GM12878 (cell line): ENCODE data around the gene INIP. TPM values are rescaled to one million over a fixed set of nuclear protein-coding genes. Genes with fewer than 3 reads are reported as not detected.

Experiments used
- ATAC-seq: fragments of 200-7000 bp; cut with Tn5 transposase; 3 replicates; pipeline ENCODE4 v1.9.1; 2020; ENCODE audit warnings: mild to moderate bottlenecking, moderate library complexity
- BruUV-seq: library from RNA; stranded (reverse); fragments of 400-500 nt; replicated peaks from 2 replicates; lab custom pipeline; 2021; lab: Mats Ljungman, UMichigan
- CTCF ChIA-PET: fragments of 300-600 bp; sonication (Branson Sonifier 250); formaldehyde crosslinking; extraction: SDS; loops from one replicate; lab custom pipeline; 2021; ENCODE audit warnings: inconsistent platforms; lab: Yijun Ruan, JAX
- POLR2A ChIA-PET: fragments of 350-600 bp; formaldehyde crosslinking; extraction: SDS; loops from one replicate; lab custom pipeline; 2021; ENCODE audit warnings: inconsistent platforms; lab: Charles Lee
- RAD21 ChIA-PET: fragments of 300-600 bp; sonication (Branson Sonifier 250); formaldehyde crosslinking; loops from one replicate; lab custom pipeline; 2023; ENCODE audit warnings: antibody characterized with exemption; ENCODE audit not compliant: unreplicated experiment; lab: Charles Lee
- SMC1A ChIA-PET: fragments of 300-600 bp; sonication (Branson Sonifier 250); formaldehyde crosslinking; loops from one replicate; lab custom pipeline; 2023; ENCODE audit not compliant: unreplicated experiment, uncharacterized antibody; lab: Charles Lee
- DNase-seq: peaks from one replicate; pipeline ENCODE4 v3.0.0-alpha.2; 2011; ENCODE audit warnings: low read depth, low spot score
- FAIRE-seq: peaks from 3 replicates; lab custom pipeline; 2011; peaks lifted over from hg19 to GRCh38; lab: Jason Lieb, UNC
- H2AFZ ChIP-seq: 2 replicates; pipeline ENCODE4 v1.6.0; 2011; ENCODE audit warnings: low read depth, low read length, control low read depth; ENCODE audit not compliant: control insufficient read depth
- H3K27ac ChIP-seq: 2 replicates; pipeline ENCODE4 v1.5.1; 2011; ENCODE audit warnings: control low read depth; ENCODE audit not compliant: control insufficient read depth, insufficient read depth
- H3K27me3 ChIP-seq, 2 experiments: replicated peaks in 1 of 2; 2 replicates each; pipeline versions ENCODE4 v1.6.0 to v1.6.1; 2011; ENCODE audit warnings: low read length in 1 of 2; ENCODE audit not compliant: control insufficient read depth in 2 of 2, insufficient read depth in 2 of 2
- H3K36me3 ChIP-seq, 2 experiments: 2 replicates each; pipeline ENCODE4 v1.5.1; 2011; ENCODE audit warnings: low read length in 1 of 2; ENCODE audit not compliant: control insufficient read depth in 2 of 2, insufficient read depth in 2 of 2
- H3K4me1 ChIP-seq: 2 replicates; pipeline ENCODE4 v1.6.1; 2011; ENCODE audit warnings: mild to moderate bottlenecking, low read length, moderate library complexity, mixed read lengths; ENCODE audit not compliant: control insufficient read depth, insufficient read depth
- H3K4me2 ChIP-seq: 2 replicates; pipeline ENCODE4 v1.6.0; 2011; ENCODE audit warnings: control low read depth; ENCODE audit not compliant: control insufficient read depth, insufficient read depth
- H3K4me3 ChIP-seq: fragments of 200-600 bp; sonication (generic); 2 replicates; pipeline ENCODE4 v1.5.1; 2016
- H3K79me2 ChIP-seq: 2 replicates; pipeline ENCODE4 v1.6.0; 2011; ENCODE audit warnings: low read length; ENCODE audit not compliant: control insufficient read depth, insufficient read depth
- H3K9ac ChIP-seq: 2 replicates; pipeline ENCODE4 v1.8.0; 2011; ENCODE audit warnings: low read length, control low read depth, mixed read lengths; ENCODE audit not compliant: control insufficient read depth, insufficient read depth
- H3K9me3 ChIP-seq: replicated peaks from 3 replicates; pipeline ENCODE4 v1.5.1; 2011; ENCODE audit warnings: mild to moderate bottlenecking, low read length; ENCODE audit not compliant: control insufficient read depth, insufficient read depth
- H4K20me1 ChIP-seq: 2 replicates; pipeline ENCODE4 v1.6.0; 2011; ENCODE audit not compliant: control insufficient read depth, insufficient read depth
- ASH2L ChIP-seq: fragments of 300-600, 200-600 bp; sonication (generic); IDR thresholded peaks from 2 replicates; pipeline ENCODE4 v1.6.1; 2017; ENCODE audit warnings: low read depth, mild to moderate bottlenecking, borderline replicate concordance
- BHLHE40 ChIP-seq, 2 experiments: fragments of 450-650 bp in 1 of 2; IDR thresholded peaks; 2 replicates each; pipeline ENCODE4 v1.6.1; 2011 to 2017; ENCODE audit warnings: low read depth in 2 of 2, borderline replicate concordance in 1 of 2, improper control_type of control experiment in 1 of 2, low read length in 1 of 2, mild to moderate bottlenecking in 1 of 2
- CHD2 ChIP-seq: IDR thresholded peaks from 2 replicates; pipeline ENCODE4 v1.6.1; 2011; ENCODE audit warnings: low read depth, low read length, improper control_type of control experiment, borderline replicate concordance
- DPF2 ChIP-seq: fragments of 450-650 bp; IDR thresholded peaks from 2 replicates; pipeline ENCODE4 v1.6.1; 2017; ENCODE audit warnings: mild to moderate bottlenecking
- LARP7 ChIP-seq: fragments of 450-650 bp; IDR thresholded peaks from 2 replicates; pipeline ENCODE4 v1.6.1; 2017; ENCODE audit warnings: mild to moderate bottlenecking
- MAX ChIP-seq: IDR thresholded peaks from 2 replicates; pipeline ENCODE4 v1.6.1; 2012; ENCODE audit warnings: low read depth, low read length, improper control_type of control experiment
- NKRF ChIP-seq: fragments of 450-650 bp; conservative IDR thresholded peaks from 2 replicates; pipeline ENCODE4 v1.6.1; 2017; ENCODE audit warnings: mild to moderate bottlenecking, moderate library complexity
- NR2C1 ChIP-seq: fragments of 450-650 bp; IDR thresholded peaks from 2 replicates; pipeline ENCODE4 v1.6.1; 2017; ENCODE audit warnings: antibody characterized with exemption, mild to moderate bottlenecking, moderate library complexity
- RAD51 ChIP-seq: fragments of 450-650 bp; IDR thresholded peaks from 2 replicates; pipeline ENCODE4 v1.6.1; 2016; ENCODE audit warnings: moderate library complexity, mild to moderate bottlenecking, inconsistent platforms
- SIN3A ChIP-seq: IDR thresholded peaks from 2 replicates; pipeline ENCODE4 v1.6.1; 2012; ENCODE audit warnings: low read depth, low read length, improper control_type of control experiment
- STAT1 ChIP-seq: fragments of 450-650 bp; conservative IDR thresholded peaks from 2 replicates; pipeline ENCODE4 v1.6.1; 2014; ENCODE audit warnings: antibody characterized with exemption, mild to moderate bottlenecking
- SUPT20H ChIP-seq: IDR thresholded peaks from 2 replicates; pipeline ENCODE4 v1.6.1; 2011; ENCODE audit warnings: low read depth, mild to moderate bottlenecking, low read length, moderate library complexity, borderline replicate concordance; ENCODE audit not compliant: control insufficient read depth
- TAF1 ChIP-seq: IDR thresholded peaks from 2 replicates; pipeline ENCODE4 v1.6.1; 2011; ENCODE audit warnings: mild to moderate bottlenecking, low read depth, low read length, borderline replicate concordance
- ZNF217 ChIP-seq: fragments of 450-650 bp; IDR thresholded peaks from 2 replicates; pipeline ENCODE4 v1.6.1; 2017; ENCODE audit warnings: antibody characterized with exemption, mild to moderate bottlenecking
- WGBS: methylation state at CpG from one replicate; pipeline ENCODE4 v1.1.6; 2016; ENCODE audit warnings: low lambda C conversion rate; ENCODE audit not compliant: insufficient replicate concordance, insufficient coverage; ENCODE audit errors: missing lambda C conversion rate; 5-methylcytosine and 5-hydroxymethylcytosine counted together
- in situ Hi-C: fragments of 300-500 bp; cut with MboI; formaldehyde crosslinking; loops from 9 replicates; pipeline ENCODE4 v1.14.3; 2018; ENCODE audit warnings: mixed read lengths
- intact Hi-C: fragments of 100-400 bp; cut with micrococcal nuclease; formaldehyde crosslinking; loops from one replicate; pipeline ENCODE4 v1.14.2; 2022; ENCODE audit not compliant: unreplicated experiment
- polyA plus RNA-seq, 11 experiments: library from polyadenylated mRNA; depleted of rRNA in 4 of 11; unstranded in 6 of 11; stranded (reverse) in 5 of 11; fragments of >200 nt; fragmentation: Nextera tagmentation in 4 of 11; fragmentation: Illumina TruSeq in 1 of 11; extraction: Ambion mirVana in 4 of 11; extraction: Trizol in 1 of 11; gene quantifications; 1 replicate in 1 of 11; 2 replicates in 10 of 11; pipeline versions ENCODE4 v1.2.1 to v1.2.3, GENCODE V29; 2011 to 2016; ENCODE audit warnings: inconsistent platforms in 2 of 11, missing spikeins in 2 of 11, low read depth in 1 of 11
- total RNA-seq, 4 experiments: library from RNA; depleted of rRNA in 3 of 4; stranded (reverse); fragments of >200 nt in 3 of 4; fragmentation: Illumina TruSeq in 1 of 4; extraction: Trizol in 1 of 4; gene quantifications; 2 replicates each; pipeline versions ENCODE4 v1.2.1 to v1.2.3, GENCODE V29; 2013 to 2021
- TF ChIP-seq, protein P1 (sequence below): IDR thresholded peaks from 2 replicates; pipeline ENCODE4 v1.6.1; 2011; ENCODE audit warnings: low read depth, low read length, improper control_type of control experiment, borderline replicate concordance
- TF ChIP-seq, protein P2 (sequence below), 3 experiments: IDR thresholded peaks in 2 of 3; conservative IDR thresholded peaks in 1 of 3; 2 replicates each; pipeline ENCODE4 v1.5.1; 2011; ENCODE audit warnings: low read depth in 3 of 3, low read length in 3 of 3, mild to moderate bottlenecking in 3 of 3, control low read depth in 2 of 3, moderate library complexity in 2 of 3, inconsistent platforms in 1 of 3, mixed read lengths in 1 of 3; ENCODE audit not compliant: control insufficient read depth in 2 of 3, insufficient read depth in 1 of 3; ENCODE audit errors: extremely low read depth in 1 of 3

The INIP gene
- total and polyA plus RNA-seq, 10 of the 15 experiments (the other 5 are each of a cell fraction or from before 2014, with no cell fraction given) = 18.9 to 66.5 (median 37.7) TPM

- TF ChIP-seq DPF2 (no peak), SIN3A (no peak), ZNF217 (peak; percentile 40; the same call in 1 of the 2 replicates), LARP7 (peak; percentile 76; the same call in 1 of the 2 replicates), NR2C1 (no peak), NKRF (0 out of 2 replicates have a peak, but pooled peaks have one; percentile 43)
- TF ChIP-seq, protein P1, sequence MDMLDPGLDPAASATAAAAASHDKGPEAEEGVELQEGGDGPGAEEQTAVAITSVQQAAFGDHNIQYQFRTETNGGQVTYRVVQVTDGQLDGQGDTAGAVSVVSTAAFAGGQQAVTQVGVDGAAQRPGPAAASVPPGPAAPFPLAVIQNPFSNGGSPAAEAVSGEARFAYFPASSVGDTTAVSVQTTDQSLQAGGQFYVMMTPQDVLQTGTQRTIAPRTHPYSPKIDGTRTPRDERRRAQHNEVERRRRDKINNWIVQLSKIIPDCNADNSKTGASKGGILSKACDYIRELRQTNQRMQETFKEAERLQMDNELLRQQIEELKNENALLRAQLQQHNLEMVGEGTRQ = no peak
Measured at GRCh38 chr9:112750764-112751055, 32.8 kb upstream of the INIP start (continued).

DNA sequence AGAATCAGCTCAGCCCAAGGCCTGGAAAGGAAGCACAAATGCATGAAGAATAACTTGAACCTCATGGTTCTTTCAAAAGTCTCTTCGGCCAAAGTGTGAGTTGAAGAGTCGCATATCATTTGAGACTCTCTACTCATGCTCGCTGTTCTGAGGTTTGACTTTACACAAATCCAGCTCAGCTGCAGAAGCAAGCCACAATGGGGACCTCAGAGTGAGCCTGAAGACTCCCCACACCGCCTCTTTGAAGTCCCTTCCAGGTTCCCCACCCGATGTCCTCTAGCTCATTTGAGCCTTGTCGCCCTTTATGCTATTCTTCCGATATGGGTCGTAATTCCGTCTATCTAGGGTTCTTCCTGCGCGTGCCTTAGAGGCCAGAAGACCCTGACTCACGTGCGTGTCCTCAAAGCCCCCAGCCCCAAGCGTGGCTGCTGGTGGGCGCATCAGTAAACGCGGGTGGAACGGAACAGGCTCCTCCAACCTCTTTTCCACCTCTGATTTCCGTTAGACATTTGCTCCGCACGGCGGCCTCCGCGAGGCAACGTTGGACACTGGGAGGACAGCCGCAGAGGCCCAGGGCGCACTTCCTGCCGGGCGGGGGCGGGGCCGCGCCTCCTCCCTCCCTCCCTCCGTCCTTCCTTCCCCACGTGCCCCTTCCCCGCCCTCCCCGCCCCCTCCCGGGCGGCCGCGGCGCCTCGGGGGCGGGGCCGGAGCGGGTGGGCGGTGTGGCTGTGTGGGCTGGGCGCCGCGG lies 32.3 kb upstream of the INIP start, which contains the start of gene SNX30:
Gene SNX30 (plus strand): TSS at position 745 of the 748 bp plus-strand sequence. CDS start 242 bp downstream, outside the sequence.
- Histone ChIP-seq H3K4me2 (peak within 1 kb of the TSS; percentile 99), H3K4me3 (peak within 1 kb of the TSS; percentile 70), H3K9ac (peak within 1 kb of the TSS; percentile 72), H3K36me3 (no peaks in the 10 kb centered on the region), H3K4me1 (peaks cover 25% of the 10 kb centered on the region), H2AFZ (peak within 1 kb of the TSS; percentile 91), H3K9me3 (no peaks in the 10 kb centered on the region), H3K79me2 (no peaks in the 10 kb centered on the region), H3K27me3 (peaks cover 0 to 2% of the 10 kb centered on the region in 2 experiments; a peak in 1 of 4 replicates), H3K27ac (peak within 1 kb of the TSS; percentile 64), H4K20me1 (peaks cover 5% of the 10 kb centered on the region)
- POLR2A ChIA-PET = no interaction called here
- peak; percentile 85 for ATAC-seq
- intact Hi-C loops (no loop called here), in situ Hi-C loops (no loop called here)
- RAD21 ChIA-PET = no interaction called here
- DNase-seq = no peak
- 1% methylated on average over 24 of the region's 49 CpGs for WGBS
- FAIRE-seq = peak; percentile 54
- CTCF ChIA-PET = no interaction called here
- BruUV-seq = no TSS peak
- SMC1A ChIA-PET = interaction anchor here (1.0 to 1.6 kb wide), 3 partner anchors 43 to 69 kb away, joined by 3 read pairs; no protein-coding TSS in a partner anchor
- 0 out of 2 replicates have a peak, but pooled peaks have one; percentile 23 for TF ChIP-seq CHD2
- no peak for TF ChIP-seq SUPT20H
- TF ChIP-seq, protein P2, sequence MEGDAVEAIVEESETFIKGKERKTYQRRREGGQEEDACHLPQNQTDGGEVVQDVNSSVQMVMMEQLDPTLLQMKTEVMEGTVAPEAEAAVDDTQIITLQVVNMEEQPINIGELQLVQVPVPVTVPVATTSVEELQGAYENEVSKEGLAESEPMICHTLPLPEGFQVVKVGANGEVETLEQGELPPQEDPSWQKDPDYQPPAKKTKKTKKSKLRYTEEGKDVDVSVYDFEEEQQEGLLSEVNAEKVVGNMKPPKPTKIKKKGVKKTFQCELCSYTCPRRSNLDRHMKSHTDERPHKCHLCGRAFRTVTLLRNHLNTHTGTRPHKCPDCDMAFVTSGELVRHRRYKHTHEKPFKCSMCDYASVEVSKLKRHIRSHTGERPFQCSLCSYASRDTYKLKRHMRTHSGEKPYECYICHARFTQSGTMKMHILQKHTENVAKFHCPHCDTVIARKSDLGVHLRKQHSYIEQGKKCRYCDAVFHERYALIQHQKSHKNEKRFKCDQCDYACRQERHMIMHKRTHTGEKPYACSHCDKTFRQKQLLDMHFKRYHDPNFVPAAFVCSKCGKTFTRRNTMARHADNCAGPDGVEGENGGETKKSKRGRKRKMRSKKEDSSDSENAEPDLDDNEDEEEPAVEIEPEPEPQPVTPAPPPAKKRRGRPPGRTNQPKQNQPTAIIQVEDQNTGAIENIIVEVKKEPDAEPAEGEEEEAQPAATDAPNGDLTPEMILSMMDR (IDR thresholded peaks at IDR 0.05 in 2 of 3, conservative IDR thresholded peaks at IDR 0.05 in 1 of 3; ENCODE audit: control insufficient read depth in 2 of 3, extremely low read depth in 1 of 3, insufficient read depth in 1 of 3, low read depth in 3 of 3, low read length in 3 of 3) = 0 out of 6 replicates have a peak, but pooled peaks of 1 of the 3 experiments have one; percentile 6
- TF ChIP-seq TAF1 = 0 out of 2 replicates have a peak, but pooled peaks have one; percentile 52
- no peak for TF ChIP-seq ASH2L
- TF ChIP-seq RAD51 = no peak
- 0 out of 2 replicates have a peak, but pooled peaks have one; percentile 71 for TF ChIP-seq STAT1
- TF ChIP-seq BHLHE40 (IDR thresholded peaks at IDR 0.05; ENCODE audit: borderline replicate concordance in 1 of 2, low read depth in 2 of 2, low read length in 1 of 2) = peak; percentile 72 to 81
- peak; percentile 59; the same call in 1 of the 2 replicates for TF ChIP-seq MAX
